Dermis microvascular lymphatic vessel endothelial cell (primary cell): Measurements from ENCODE around the gene RAB9A. TPM values are rescaled to one million over a fixed set of nuclear protein-coding genes. Genes with fewer than 3 reads are reported as not detected.
"Not testable (repeated sequence)": the region's sequence is repeated elsewhere in the genome, so short reads cannot be mapped to it uniquely, and the experiment has no call there.

ENCODE experiments used
- DNase-seq, 2 donors: peaks; one replicate each; pipeline versions ENCODE4 v3.0.0 to v3.0.0-alpha.2; 2010; ENCODE audit warnings: low read depth in 2 of 2
- total RNA-seq: library from RNA; depleted of rRNA; stranded (reverse); fragments of >200 nt; gene quantifications from 2 replicates; pipeline ENCODE4 v1.2.1, GENCODE V29; 2014

RAB9A gene
- total RNA-seq, 1 donor from 2014 or later, result 16.0 TPM

- DNase-seq, result no peak
Measured at GRCh38 chrX:13700380-13700779, 11.5 kb downstream of the RAB9A start.

- DNase-seq, result no peak
Measured at GRCh38 chrX:13702111-13702789, 13.3 kb downstream of the RAB9A start.

- no peak for DNase-seq
Measured at GRCh38 chrX:13703135-13703534, 14.2 kb downstream of the RAB9A start.

GRCh38 chrX:13703589-13703988 lies 14.7 kb downstream of the RAB9A start:
- DNase-seq, result no peak

GRCh38 chrX:13711141-13711540 lies 22.2 kb downstream of the RAB9A start:
- no peak for DNase-seq

- DNase-seq, result no peak
Measured at GRCh38 chrX:13716455-13716854, 27.5 kb downstream of the RAB9A start.

GRCh38 chrX:13716905-13717304 lies 28.0 kb downstream of the RAB9A start:
- no peak for DNase-seq

GRCh38 chrX:13717700-13718472 lies 29.0 kb downstream of the RAB9A start:
- peak in 1 of 2 donors; percentile 2 for DNase-seq

- no peak for DNase-seq
Measured at GRCh38 chrX:13719192-13719856, 30.4 kb downstream of the RAB9A start.

- no peak for DNase-seq
Measured at GRCh38 chrX:13721371-13721770, 32.4 kb downstream of the RAB9A start.

- no peak for DNase-seq
Measured at GRCh38 chrX:13721819-13722519, 33.0 kb downstream of the RAB9A start.

- not testable (repeated sequence) for DNase-seq
Measured at GRCh38 chrX:13724878-13725277, 36.0 kb downstream of the RAB9A start.

- DNase-seq, result not testable (repeated sequence)
Measured at GRCh38 chrX:13726583-13726982, 37.7 kb downstream of the RAB9A start.

GRCh38 chrX:13730523-13730922 lies 41.6 kb downstream of the RAB9A start:
- not testable (repeated sequence) for DNase-seq

GRCh38 chrX:13732246-13733067 lies 43.5 kb downstream of the RAB9A start:
- DNase-seq, result no peak

GRCh38 chrX:13733506-13733905 lies 44.6 kb downstream of the RAB9A start:
- DNase-seq, result no peak

- DNase-seq, result peak; percentile 89 to 93
Measured at GRCh38 chrX:13734278-13735172, 45.6 kb downstream of the RAB9A start, which contains the start of the genes OFD1 and TRAPPC2. OFD1 (plus strand) TSS chrX:13734748; CDS start chrX:13735072, 324 bp downstream. TRAPPC2 (minus strand) TSS chrX:13734620; CDS start chrX:13719963, 14,657 bp downstream.

- no peak for DNase-seq
Measured at GRCh38 chrX:13741695-13742094, 52.8 kb downstream of the RAB9A start.

- no peak for DNase-seq
Measured at GRCh38 chrX:13742397-13743176, 53.7 kb downstream of the RAB9A start.
